ENCODE data around the gene SPATA20.
A peak's percentile ranks its signal among the peaks of the same experiment; 100 is the strongest.

SPATA20 gene

GRCh38 chr17:50560185-50560824 lies 13.3 kb downstream of the SPATA20 start, which contains the start of gene CACNA1G:
CACNA1G (plus strand) TSS chr17:50560715; CDS start chr17:50561460, 745 bp downstream.
- peak; percentile 86 for DNase-seq

- peak; percentile 36 for DNase-seq
These were observed 14.2 kb downstream of the SPATA20 start for GRCh38 chr17:50560931-50561745.

DNA sequence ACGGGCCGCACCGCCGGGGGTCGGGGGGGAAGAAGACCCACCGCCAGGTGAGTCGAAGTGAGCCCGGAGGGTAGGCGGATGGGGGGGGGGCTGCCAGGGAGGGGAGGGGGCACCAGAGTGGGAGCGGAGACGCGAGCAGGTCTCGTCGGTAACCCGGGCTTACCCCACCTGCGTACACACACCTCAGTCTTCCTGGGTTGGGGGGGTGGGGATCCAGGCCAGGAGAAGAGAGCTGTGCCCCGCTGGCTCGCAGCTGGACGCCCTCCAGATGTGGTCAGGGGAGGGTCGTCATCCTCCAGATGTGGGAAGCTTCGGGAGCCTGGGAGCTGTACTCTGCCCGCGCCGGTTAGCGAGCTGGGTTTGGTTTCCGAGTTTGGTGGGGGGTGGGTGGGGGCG lies 14.8 kb downstream of the SPATA20 start:
- DNase-seq = no peak

GRCh38 chr17:50562242-50563091 lies 15.5 kb downstream of the SPATA20 start:
- DNase-seq = peak; percentile 34

DNA sequence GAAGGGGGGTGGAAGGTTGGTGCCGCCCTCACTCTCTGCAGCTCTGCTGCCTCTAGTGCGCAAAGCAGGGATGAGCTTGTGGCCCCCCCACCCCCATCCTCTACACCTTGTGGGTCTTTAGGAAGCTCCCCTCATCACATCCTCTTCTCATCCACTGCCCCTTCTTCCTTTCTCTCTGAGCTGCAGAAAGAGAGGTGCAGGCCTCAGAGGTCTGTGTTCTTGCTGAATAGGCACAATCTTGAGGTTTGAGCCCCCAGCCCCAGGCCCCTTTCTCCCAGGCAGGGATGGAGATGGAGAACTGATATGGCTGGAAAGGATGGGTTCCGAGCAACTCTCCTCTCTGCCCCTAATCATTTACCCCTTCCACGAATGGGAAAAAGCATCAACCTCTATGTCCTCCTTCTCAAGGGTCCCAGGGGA lies 16.1 kb downstream of the SPATA20 start:
- no peak for DNase-seq

DNA sequence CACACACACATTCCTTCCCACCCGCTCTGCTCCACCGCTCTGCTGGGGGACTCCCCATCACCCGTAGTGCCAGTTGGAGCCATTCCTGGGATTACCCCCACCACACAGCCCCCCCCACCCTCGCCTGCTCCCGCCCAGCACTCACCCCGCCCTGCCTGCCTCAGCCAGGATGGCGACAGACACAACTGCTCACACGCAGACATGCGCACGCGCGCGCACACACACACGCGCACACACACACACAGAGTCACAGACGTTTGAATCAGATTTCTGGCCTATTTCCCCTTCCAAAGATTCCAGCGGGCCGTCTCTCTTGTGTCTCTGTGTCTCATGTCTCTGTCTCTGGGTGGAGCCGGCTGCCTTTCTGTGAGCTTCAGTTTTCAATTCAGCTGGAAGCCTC lies 17.9 kb downstream of the SPATA20 start:
- no peak for DNase-seq

- no peak for DNase-seq
These were observed 18.7 kb downstream of the SPATA20 start for GRCh38 chr17:50565402-50566350.

DNA sequence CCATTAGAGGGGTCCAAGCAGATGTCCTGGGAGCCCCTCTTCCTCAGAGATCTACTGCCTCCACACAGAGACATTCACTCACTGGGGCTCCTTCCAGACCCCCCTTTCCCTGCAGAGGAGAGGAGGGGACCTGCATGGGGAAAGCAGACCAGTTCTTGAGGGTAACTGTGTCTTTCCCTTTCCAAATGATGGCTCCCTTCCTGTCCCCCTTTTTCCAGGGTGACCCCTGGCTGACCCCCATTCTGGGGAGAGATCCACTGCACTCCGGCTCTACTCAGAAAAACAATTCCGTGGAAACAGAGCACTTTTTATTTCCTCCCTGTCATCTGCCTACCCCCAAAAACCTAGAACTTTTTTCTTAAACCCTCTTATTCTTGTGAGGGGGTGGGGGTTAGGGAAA lies 19.9 kb downstream of the SPATA20 start:
- no peak for DNase-seq

DNA sequence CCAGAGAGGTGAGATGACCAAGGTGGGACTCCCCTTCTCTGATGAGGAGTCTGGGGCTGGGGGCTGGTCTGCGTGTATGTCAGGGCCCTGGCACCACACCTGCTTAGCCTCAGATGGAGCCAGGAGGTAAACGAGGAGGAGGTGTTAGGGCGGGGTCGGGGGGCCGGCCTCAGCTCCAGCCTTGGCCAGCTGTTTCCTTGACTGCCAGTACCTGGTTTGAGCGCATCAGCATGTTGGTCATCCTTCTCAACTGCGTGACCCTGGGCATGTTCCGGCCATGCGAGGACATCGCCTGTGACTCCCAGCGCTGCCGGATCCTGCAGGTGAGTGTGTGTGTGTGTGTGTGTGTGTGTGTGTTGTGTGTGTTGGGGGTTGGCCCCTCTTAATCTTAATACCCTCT lies 21.7 kb downstream of the SPATA20 start:
- DNase-seq = no peak

DNA sequence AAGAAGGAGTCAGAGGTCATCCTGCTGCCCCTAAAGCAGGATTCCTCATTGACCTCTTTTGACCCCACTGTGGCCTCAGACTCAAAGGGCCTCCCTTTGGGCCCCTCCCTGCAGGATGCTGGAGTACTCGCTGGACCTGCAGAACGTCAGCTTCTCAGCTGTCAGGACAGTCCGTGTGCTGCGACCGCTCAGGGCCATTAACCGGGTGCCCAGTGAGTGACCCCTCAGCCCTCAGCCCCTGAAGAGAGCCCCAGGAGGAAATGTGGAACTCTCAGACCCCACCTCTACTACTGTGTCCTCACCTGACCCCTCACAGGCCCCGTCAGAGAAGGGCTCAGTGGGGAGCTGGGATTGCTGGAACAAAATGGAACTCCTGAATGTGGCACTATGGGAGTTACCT lies 22.6 kb downstream of the SPATA20 start:
- no peak for DNase-seq

- DNase-seq = no peak
These were observed 23.1 kb downstream of the SPATA20 start for GRCh38 chr17:50570032-50570431.

DNA sequence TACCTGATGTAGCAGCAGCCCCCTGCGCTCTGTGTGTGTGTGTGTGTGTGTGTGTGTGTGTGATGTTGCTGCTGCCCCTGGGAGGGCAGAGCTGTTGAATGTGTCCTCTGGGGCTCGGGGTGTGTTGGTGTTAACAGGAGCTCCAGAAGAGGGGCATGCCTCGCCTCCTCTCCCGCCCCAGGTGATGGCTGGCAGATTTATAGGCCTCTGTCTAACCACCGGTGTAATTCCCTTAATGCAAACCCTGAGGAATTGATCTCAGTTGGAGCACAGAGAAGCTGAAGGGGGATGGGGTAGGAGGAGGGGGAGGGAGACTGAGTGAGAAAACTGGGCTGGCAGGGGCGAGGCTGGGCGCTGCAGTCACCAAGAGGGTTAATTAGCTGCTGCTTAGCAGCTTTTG lies 23.6 kb downstream of the SPATA20 start:
- DNase-seq = no peak

GRCh38 chr17:50571681-50572080 lies 24.7 kb downstream of the SPATA20 start:
- no peak for DNase-seq

- no peak for DNase-seq
These were observed 25.6 kb downstream of the SPATA20 start for GRCh38 chr17:50572541-50572940.

DNA sequence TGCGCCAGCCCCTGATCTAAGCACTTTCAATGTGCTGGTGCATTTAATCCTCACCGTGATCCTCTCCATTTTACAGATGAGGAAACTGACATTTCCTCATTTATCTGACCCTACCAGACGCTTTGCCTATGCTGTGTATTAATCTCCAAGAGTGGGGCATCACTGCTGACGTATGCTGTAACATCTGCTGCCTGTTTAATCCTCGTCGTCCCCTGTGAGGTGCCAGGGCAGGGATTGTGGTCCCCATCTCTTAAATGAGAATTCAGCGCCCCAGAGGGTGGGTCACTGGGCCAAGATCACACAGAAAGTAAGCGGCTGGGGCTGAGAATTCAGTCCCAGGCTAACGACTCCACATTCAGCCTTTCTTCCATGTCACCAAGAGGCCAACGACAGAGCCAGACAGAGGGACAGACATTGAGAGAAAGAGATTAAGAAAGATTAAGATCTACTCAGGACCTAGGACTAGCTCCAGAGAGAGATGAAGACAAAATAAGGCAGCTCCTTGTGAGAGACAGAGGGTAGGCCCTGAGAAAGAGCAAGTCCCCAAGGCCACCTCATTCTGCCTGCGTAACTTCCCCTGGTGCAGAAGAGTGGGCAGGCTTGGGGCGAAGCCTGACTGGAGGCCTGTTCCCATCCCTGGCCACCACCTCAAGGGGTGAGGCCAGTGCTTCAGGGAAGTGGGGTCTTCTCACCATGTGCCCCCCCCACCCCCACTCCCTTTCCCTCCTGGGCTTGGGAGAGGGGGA lies 27.1 kb downstream of the SPATA20 start:
- no peak for DNase-seq

DNA sequence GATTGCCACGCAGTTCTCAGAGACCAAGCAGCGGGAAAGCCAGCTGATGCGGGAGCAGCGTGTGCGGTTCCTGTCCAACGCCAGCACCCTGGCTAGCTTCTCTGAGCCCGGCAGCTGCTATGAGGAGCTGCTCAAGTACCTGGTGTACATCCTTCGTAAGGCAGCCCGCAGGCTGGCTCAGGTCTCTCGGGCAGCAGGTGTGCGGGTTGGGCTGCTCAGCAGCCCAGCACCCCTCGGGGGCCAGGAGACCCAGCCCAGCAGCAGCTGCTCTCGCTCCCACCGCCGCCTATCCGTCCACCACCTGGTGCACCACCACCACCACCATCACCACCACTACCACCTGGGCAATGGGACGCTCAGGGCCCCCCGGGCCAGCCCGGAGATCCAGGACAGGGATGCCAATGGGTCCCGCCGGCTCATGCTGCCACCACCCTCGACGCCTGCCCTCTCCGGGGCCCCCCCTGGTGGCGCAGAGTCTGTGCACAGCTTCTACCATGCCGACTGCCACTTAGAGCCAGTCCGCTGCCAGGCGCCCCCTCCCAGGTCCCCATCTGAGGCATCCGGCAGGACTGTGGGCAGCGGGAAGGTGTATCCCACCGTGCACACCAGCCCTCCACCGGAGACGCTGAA lies 28.7 kb downstream of the SPATA20 start:
- DNase-seq = no peak

GRCh38 chr17:50576864-50577263 lies 29.9 kb downstream of the SPATA20 start:
- DNase-seq = no peak

GRCh38 chr17:50577451-50577954 lies 30.5 kb downstream of the SPATA20 start:
- no peak for DNase-seq

- no peak for DNase-seq
These were observed 31.2 kb downstream of the SPATA20 start for GRCh38 chr17:50578173-50578572.

DNA sequence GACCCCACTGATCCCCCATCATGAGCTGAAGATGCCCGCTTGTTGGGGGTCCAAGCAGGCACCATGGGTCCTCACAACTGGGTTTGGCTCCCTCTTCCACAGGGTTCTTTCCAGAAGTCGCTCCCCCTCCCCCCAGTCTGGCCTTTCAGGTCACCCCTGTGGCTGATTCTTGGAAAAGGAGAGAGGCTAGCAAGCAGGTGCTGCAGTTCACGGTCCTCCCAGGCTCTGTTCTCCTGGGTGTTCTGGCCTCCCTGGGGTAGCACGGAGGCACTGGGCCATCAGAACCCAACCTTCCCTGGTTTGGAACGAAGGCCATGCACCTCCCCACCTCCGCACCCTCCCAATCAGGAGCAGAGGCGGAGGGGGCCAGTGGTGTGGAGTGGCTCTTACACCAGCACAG lies 32.4 kb downstream of the SPATA20 start:
- DNase-seq = no peak

- DNase-seq = no peak
These were observed 33.7 kb downstream of the SPATA20 start for GRCh38 chr17:50580646-50581045.
